Activated naive CD8-positive, alpha-beta T cell treated with anti-CD3 and anti-CD28 coated beads, Interleukin-2, amount 50 U/mL, for 24 hours (primary cell): ENCODE measurements around the gene MPND.

Experiments
- ATAC-seq: fragments of 150-1000 bp; cut with Tn5 transposase; one replicate; pipeline ENCODE4 v1.10.0; 2021
- DNase-seq: peaks from one replicate; pipeline ENCODE4 v3.0.0; 2021
- H3K27ac Mint-ChIP-seq: one replicate; pipeline ENCODE4 v1.8.0; 2021; ENCODE audit warnings: mild to moderate bottlenecking, mixed read lengths
- H3K27me3 Mint-ChIP-seq: one replicate; pipeline ENCODE4 v1.8.0; 2021; ENCODE audit warnings: mixed read lengths
- H3K36me3 Mint-ChIP-seq: one replicate; pipeline ENCODE4 v1.8.0; 2021; ENCODE audit warnings: low read depth, mixed read lengths
- H3K4me1 Mint-ChIP-seq: one replicate; pipeline ENCODE4 v1.8.0; 2021; ENCODE audit warnings: mixed read lengths
- H3K4me3 Mint-ChIP-seq: one replicate; pipeline ENCODE4 v1.8.0; 2021; ENCODE audit warnings: mild to moderate bottlenecking, moderate library complexity, mixed read lengths
- H3K9me3 Mint-ChIP-seq: one replicate; pipeline ENCODE4 v1.8.0; 2021; ENCODE audit warnings: mixed read lengths

The MPND gene

GRCh38 chr19:4372165-4373012 is 29.0 kb downstream of the MPND start:
- DNase-seq (no peak), ATAC-seq (no peak)
- no peak overlapping the region for H3K4me3 Mint-ChIP-seq
- H3K36me3 Mint-ChIP-seq = peaks cover 2% of the 10 kb centered on the region
- H3K27ac Mint-ChIP-seq = no peak overlapping the region
- peaks cover 66% of the 10 kb centered on the region for H3K4me1 Mint-ChIP-seq
- H3K9me3 Mint-ChIP-seq = no peaks in the 10 kb centered on the region
- H3K27me3 Mint-ChIP-seq = no peaks in the 10 kb centered on the region

GRCh38 chr19:4373013-4373367 is 29.6 kb downstream of the MPND start:
- Mint-ChIP-seq H3K27me3 (no peaks in the 10 kb centered on the region), H3K36me3 (peaks cover 2% of the 10 kb centered on the region), H3K4me1 (peaks cover 68% of the 10 kb centered on the region), H3K9me3 (no peaks in the 10 kb centered on the region), H3K4me3 (no peak overlapping the region), H3K27ac (no peak overlapping the region)
- DNase-seq (no peak), ATAC-seq (no peak)

- DNase-seq (no peak), ATAC-seq (no peak)
- H3K4me1 Mint-ChIP-seq = peaks cover 66% of the 10 kb centered on the region
- no peaks in the 10 kb centered on the region for H3K27me3 Mint-ChIP-seq
- H3K4me3 Mint-ChIP-seq = no peak overlapping the region
- peaks cover 2% of the 10 kb centered on the region for H3K36me3 Mint-ChIP-seq
- peak overlapping the region; percentile 62 for H3K27ac Mint-ChIP-seq
- H3K9me3 Mint-ChIP-seq = no peaks in the 10 kb centered on the region
These were observed 30.5 kb downstream of the MPND start for GRCh38 chr19:4373601-4374497.

- Mint-ChIP-seq H3K36me3 (peaks cover 5% of the 10 kb centered on the region), H3K9me3 (no peaks in the 10 kb centered on the region), H3K27me3 (no peaks in the 10 kb centered on the region), H3K27ac (peak overlapping the region; percentile 62), H3K4me1 (peaks cover 69% of the 10 kb centered on the region), H3K4me3 (no peak overlapping the region)
- ATAC-seq (no peak), DNase-seq (no peak)
These were observed 31.3 kb downstream of the MPND start for GRCh38 chr19:4374498-4375163.

GRCh38 chr19:4375164-4376027 is 32.0 kb downstream of the MPND start:
- H3K27ac Mint-ChIP-seq = no peak overlapping the region
- H3K4me3 Mint-ChIP-seq = no peak overlapping the region
- no peaks in the 10 kb centered on the region for H3K9me3 Mint-ChIP-seq
- no peaks in the 10 kb centered on the region for H3K27me3 Mint-ChIP-seq
- peaks cover 5% of the 10 kb centered on the region for H3K36me3 Mint-ChIP-seq
- H3K4me1 Mint-ChIP-seq = peaks cover 69% of the 10 kb centered on the region
- ATAC-seq = peak; percentile 7
- no peak for DNase-seq

- H3K27ac Mint-ChIP-seq = no peak overlapping the region
- DNase-seq (no peak), ATAC-seq (no peak)
- H3K4me3 Mint-ChIP-seq = no peak overlapping the region
- H3K36me3 Mint-ChIP-seq = peaks cover 5% of the 10 kb centered on the region
- H3K9me3 Mint-ChIP-seq = no peaks in the 10 kb centered on the region
- H3K27me3 Mint-ChIP-seq = no peaks in the 10 kb centered on the region
- peaks cover 69% of the 10 kb centered on the region for H3K4me1 Mint-ChIP-seq
These were observed 32.8 kb downstream of the MPND start for GRCh38 chr19:4376028-4376670.

GRCh38 chr19:4376671-4376990 is 33.3 kb downstream of the MPND start:
- Mint-ChIP-seq H3K4me3 (no peak overlapping the region), H3K27me3 (no peaks in the 10 kb centered on the region), H3K9me3 (no peaks in the 10 kb centered on the region), H3K36me3 (peaks cover 5% of the 10 kb centered on the region), H3K27ac (no peak overlapping the region), H3K4me1 (peaks cover 67% of the 10 kb centered on the region)
- no peak for ATAC-seq
- no peak for DNase-seq

GRCh38 chr19:4376991-4377781 is 33.8 kb downstream of the MPND start:
- DNase-seq = no peak
- no peaks in the 10 kb centered on the region for H3K27me3 Mint-ChIP-seq
- no peak overlapping the region for H3K27ac Mint-ChIP-seq
- ATAC-seq = no peak
- no peak overlapping the region for H3K4me3 Mint-ChIP-seq
- H3K36me3 Mint-ChIP-seq = peaks cover 5% of the 10 kb centered on the region
- H3K4me1 Mint-ChIP-seq = peaks cover 68% of the 10 kb centered on the region
- H3K9me3 Mint-ChIP-seq = no peaks in the 10 kb centered on the region

- peak overlapping the region; percentile 71 for H3K4me3 Mint-ChIP-seq
- DNase-seq (no peak), ATAC-seq (no peak)
- H3K27ac Mint-ChIP-seq = peak overlapping the region; percentile 94
- H3K36me3 Mint-ChIP-seq = peaks cover 7% of the 10 kb centered on the region
- H3K4me1 Mint-ChIP-seq = peaks cover 65% of the 10 kb centered on the region
- no peaks in the 10 kb centered on the region for H3K27me3 Mint-ChIP-seq
- no peaks in the 10 kb centered on the region for H3K9me3 Mint-ChIP-seq
These were observed 35.5 kb downstream of the MPND start for GRCh38 chr19:4378886-4379285.

GRCh38 chr19:4379383-4380253 is 36.3 kb downstream of the MPND start:
- Mint-ChIP-seq H3K36me3 (peaks cover 7% of the 10 kb centered on the region), H3K27ac (peak overlapping the region; percentile 94), H3K4me1 (peaks cover 62% of the 10 kb centered on the region), H3K27me3 (no peaks in the 10 kb centered on the region), H3K4me3 (peak overlapping the region; percentile 71), H3K9me3 (no peaks in the 10 kb centered on the region)
- DNase-seq = peak; percentile 65
- peak; percentile 69 for ATAC-seq

GRCh38 chr19:4380254-4380727 is 36.9 kb downstream of the MPND start:
- Mint-ChIP-seq H3K9me3 (no peaks in the 10 kb centered on the region), H3K4me3 (peak overlapping the region; percentile 71), H3K36me3 (peaks cover 7% of the 10 kb centered on the region), H3K27me3 (no peaks in the 10 kb centered on the region), H3K4me1 (peaks cover 62% of the 10 kb centered on the region), H3K27ac (peak overlapping the region; percentile 94)
- DNase-seq (peak; percentile 59), ATAC-seq (peak; percentile 55)

GRCh38 chr19:4385291-4386040 is 42.1 kb downstream of the MPND start:
- no peaks in the 10 kb centered on the region for H3K27me3 Mint-ChIP-seq
- H3K9me3 Mint-ChIP-seq = no peaks in the 10 kb centered on the region
- H3K4me1 Mint-ChIP-seq = peaks cover 22% of the 10 kb centered on the region
- ATAC-seq = no peak
- no peak overlapping the region for H3K27ac Mint-ChIP-seq
- H3K4me3 Mint-ChIP-seq = no peak overlapping the region
- DNase-seq = no peak
- H3K36me3 Mint-ChIP-seq = peaks cover 3% of the 10 kb centered on the region
